PC-3 (cell line): ENCODE data around the gene ACTR1B. TPM values are rescaled to one million over a fixed set of nuclear protein-coding genes. Genes with fewer than 3 reads are reported as not detected.

Experiments
- ATAC-seq: fragments of 200-7000 bp; cut with Tn5 transposase; 2 replicates; pipeline ENCODE4 v1.9.1; 2020; ENCODE audit warnings: mild to moderate bottlenecking, moderate library complexity
- BruUV-seq: library from RNA; stranded (reverse); fragments of 400-500 nt; replicated peaks from 2 replicates; lab custom pipeline; 2021; lab: Mats Ljungman, UMichigan
- CTCF ChIA-PET: fragments of 300-600 bp; sonication (Branson Sonifier 250); formaldehyde crosslinking; loops from one replicate; lab custom pipeline; 2022; ENCODE audit warnings: antibody characterized with exemption; lab: Charles Lee
- POLR2A ChIA-PET: fragments of 300-600 bp; sonication (Branson Sonifier 250); formaldehyde crosslinking; loops from one replicate; lab custom pipeline; 2022; ENCODE audit warnings: antibody characterized with exemption; ENCODE audit not compliant: unreplicated experiment; lab: Charles Lee
- DNase-seq: peaks from one replicate; pipeline ENCODE4 v3.0.0-alpha.2; 2015
- H2AFZ ChIP-seq: fragments of 300-600 bp; sonication (generic); 2 replicates; pipeline ENCODE4 v1.6.0; 2016; ENCODE audit warnings: antibody characterized with exemption, low read length
- H3F3A ChIP-seq: fragments of 300-600 bp; sonication (generic); one replicate; pipeline ENCODE4 v1.6.0; 2017; ENCODE audit warnings: antibody characterized with exemption, low read length, control low read depth, mild to moderate bottlenecking; ENCODE audit not compliant: unreplicated experiment
- H3K27ac ChIP-seq: fragments of 300-600 bp; sonication (generic); 2 replicates; pipeline ENCODE4 v1.5.1; 2016; ENCODE audit warnings: mild to moderate bottlenecking, low read length
- H3K27me3 ChIP-seq: fragments of 300-600 bp; sonication (generic); 2 replicates; pipeline ENCODE4 v1.6.1; 2016; ENCODE audit warnings: low read length, mixed read lengths
- H3K36me3 ChIP-seq: fragments of 300-600 bp; sonication (generic); 2 replicates; pipeline ENCODE4 v1.6.1; 2016; ENCODE audit warnings: low read depth, mixed run types, low read length, mixed read lengths
- H3K4me1 ChIP-seq: fragments of 300-600 bp; sonication (generic); 2 replicates; pipeline ENCODE4 v1.5.1; 2016; ENCODE audit warnings: low read length; ENCODE audit not compliant: insufficient read depth
- H3K4me2 ChIP-seq: fragments of 300-600 bp; sonication (generic); 2 replicates; pipeline ENCODE4 v1.6.0; 2016; ENCODE audit warnings: low read length
- H3K4me3 ChIP-seq: fragments of 300-600 bp; sonication (generic); 2 replicates; pipeline ENCODE4 v1.5.1; 2016; ENCODE audit warnings: mild to moderate bottlenecking, low read length, mixed read lengths
- H3K79me2 ChIP-seq: fragments of 300-600 bp; sonication (generic); 2 replicates; pipeline ENCODE4 v1.6.1; 2017; ENCODE audit warnings: low read length, mixed read lengths
- H3K9ac ChIP-seq: fragments of 300-600 bp; sonication (generic); 2 replicates; pipeline ENCODE4 v1.6.0; 2016; ENCODE audit warnings: mild to moderate bottlenecking, low read length
- H3K9me2 ChIP-seq: fragments of 300-600 bp; sonication (generic); replicated peaks from 2 replicates; pipeline ENCODE4 v1.6.1; 2016; ENCODE audit warnings: mixed run types, low read length, mixed read lengths
- H3K9me3 ChIP-seq: fragments of 300-600 bp; sonication (generic); 2 replicates; pipeline ENCODE4 v1.6.1; 2016; ENCODE audit warnings: low read length, mixed read lengths
- H4K20me1 ChIP-seq: fragments of 300-600 bp; sonication (generic); 2 replicates; pipeline ENCODE4 v1.6.1; 2016; ENCODE audit warnings: low read length, mixed read lengths
- CTCF ChIP-seq: fragments of 300-600 bp; sonication (generic); conservative IDR thresholded peaks from 2 replicates; pipeline ENCODE4 v1.5.1; 2017; ENCODE audit warnings: antibody characterized with exemption, low read depth, mild to moderate bottlenecking, low read length
- EZH2 ChIP-seq: fragments of 300-600 bp; sonication (generic); IDR thresholded peaks from one replicate; pipeline ENCODE4 v1.6.1; 2017; ENCODE audit warnings: antibody characterized with exemption, mild to moderate bottlenecking, low read length; ENCODE audit not compliant: unreplicated experiment
- EZH2phosphoT487 ChIP-seq: fragments of 300-600 bp; sonication (generic); IDR thresholded peaks from 2 replicates; pipeline ENCODE4 v1.6.1; 2018; ENCODE audit warnings: mild to moderate bottlenecking, antibody characterized with exemption, low read length, borderline replicate concordance
- intact Hi-C: fragments of 100-400 bp; cut with micrococcal nuclease; formaldehyde crosslinking; loops from 2 replicates; pipeline ENCODE4 v1.9.0; 2023
- total RNA-seq: library from RNA; depleted of rRNA; stranded (reverse); fragments of >200 nt; gene quantifications from 2 replicates; pipeline ENCODE4 v1.2.3, GENCODE V29; 2014

The ACTR1B gene
- total RNA-seq, 1 experiment from 2014 or later: 27.0 TPM

- peaks cover 35% of the 10 kb centered on the region for H3K79me2 ChIP-seq
- ChIA-PET CTCF (interaction anchor here (0.6 to 0.9 kb wide), 2 partner anchors 17 to 73 kb away, joined by 3 read pairs; partner anchors contain the start of gene COX5B), POLR2A (interaction anchor here (1.3 kb wide), 1 partner anchor 17 kb away, joined by 12 read pairs; the partner anchor contains the start of gene COX5B)
- H3K36me3 ChIP-seq: peaks cover under 1% of the 10 kb centered on the region
- H2AFZ ChIP-seq: peak overlapping the region; percentile 62
- BruUV-seq: TSS peak; percentile 60
- DNase-seq (peak; percentile 84), ATAC-seq (peak; percentile 45)
- H3K27ac ChIP-seq: peak overlapping the region; percentile 77
- intact Hi-C loops: no loop called here
- no peaks in the 10 kb centered on the region for H3K9me3 ChIP-seq
- H3K9ac ChIP-seq: peak overlapping the region; percentile 80
- peak overlapping the region; percentile 81 for H3K4me3 ChIP-seq
- peak overlapping the region; percentile 96 for H3K4me2 ChIP-seq
- peaks cover 24% of the 10 kb centered on the region for H3K4me1 ChIP-seq
- H3K27me3 ChIP-seq: no peaks in the 10 kb centered on the region
- no peaks in the 10 kb centered on the region for H3K9me2 ChIP-seq
- TF ChIP-seq EZH2 (no peak), EZH2phosphoT487 (no peak), CTCF (no peak)
- H3F3A ChIP-seq: peaks cover 4% of the 10 kb centered on the region
- H4K20me1 ChIP-seq: 0 out of 2 replicates have a peak, but pooled peaks cover 8% of the 10 kb centered on the region
Observed at GRCh38 chr2:97662895-97663625, 784 bp downstream of the ACTR1B start.

- CTCF ChIA-PET: interaction anchor here (0.6 to 0.9 kb wide), 2 partner anchors 17 to 72 kb away, joined by 3 read pairs; partner anchors contain the start of gene COX5B
- H3K79me2 ChIP-seq: peaks cover 35% of the 10 kb centered on the region
- peak overlapping the region; percentile 81 for H3K4me3 ChIP-seq
- H3K27ac ChIP-seq: peak overlapping the region; percentile 77
- H3K9ac ChIP-seq: peak overlapping the region; percentile 80
- H3K4me1 ChIP-seq: peaks cover 24% of the 10 kb centered on the region
- peak overlapping the region; percentile 96 for H3K4me2 ChIP-seq
- H3K27me3 ChIP-seq: no peaks in the 10 kb centered on the region
- TF ChIP-seq EZH2phosphoT487: no peak
- TF ChIP-seq CTCF: no peak
- no peak for TF ChIP-seq EZH2
- H3F3A ChIP-seq: peaks cover 4% of the 10 kb centered on the region
- POLR2A ChIA-PET: interaction anchor here (1.3 kb wide), 1 partner anchor 17 kb away, joined by 12 read pairs; the partner anchor contains the start of gene COX5B
- H2AFZ ChIP-seq: no peak overlapping the region; the same call in 1 of the 2 replicates
- H3K36me3 ChIP-seq: peaks cover 4% of the 10 kb centered on the region
- 0 out of 2 replicates have a peak, but pooled peaks cover 8% of the 10 kb centered on the region for H4K20me1 ChIP-seq
- DNase-seq: no peak
- ATAC-seq: no peak
- intact Hi-C loops: no loop called here
- no peaks in the 10 kb centered on the region for H3K9me2 ChIP-seq
- no TSS peak for BruUV-seq
- no peaks in the 10 kb centered on the region for H3K9me3 ChIP-seq
Observed at GRCh38 chr2:97662386-97662894, 1.4 kb downstream of the ACTR1B start.
